HEK293T (cell line): ENCODE results near the gene MT2A.

Experiments
- CTCF ChIA-PET: fragments of 350-600 bp; formaldehyde crosslinking; extraction: SDS; loops from one replicate; lab custom pipeline; 2021; ENCODE audit warnings: antibody characterized with exemption, inconsistent platforms; lab: Yijun Ruan, JAX
- POLR2A ChIA-PET: fragments of 350-600 bp; formaldehyde crosslinking; extraction: SDS; loops from one replicate; lab custom pipeline; 2020; ENCODE audit warnings: antibody characterized with exemption, inconsistent platforms; lab: Yijun Ruan, JAX
- DNase-seq: peaks from one replicate; pipeline ENCODE4 v3.0.0; 2012; ENCODE audit warnings: mixed read lengths; ENCODE audit errors: extremely low spot score
- ARNT ChIP-seq: fragments of 450-650 bp; IDR thresholded peaks from 2 replicates; pipeline ENCODE4 v1.6.1; 2017; ENCODE audit warnings: mild to moderate bottlenecking
- BHLHE40 ChIP-seq: fragments of 450-650 bp; IDR thresholded peaks from 2 replicates; pipeline ENCODE4 v1.6.1; 2016; ENCODE audit warnings: mild to moderate bottlenecking, moderate library complexity, borderline replicate concordance
- CTBP1 ChIP-seq: fragments of 450-650 bp; IDR thresholded peaks from 2 replicates; pipeline ENCODE4 v1.6.1; 2016; ENCODE audit warnings: borderline replicate concordance
- ELF4 ChIP-seq: fragments of 450-650 bp; IDR thresholded peaks from 2 replicates; pipeline ENCODE4 v1.6.1; 2017; ENCODE audit warnings: antibody characterized with exemption
- FOXA1 ChIP-seq: fragments of 450-650 bp; IDR thresholded peaks from 2 replicates; pipeline ENCODE4 v1.6.1; 2016; ENCODE audit warnings: mild to moderate bottlenecking
- FOXK2 ChIP-seq: fragments of 450-650 bp; IDR thresholded peaks from 2 replicates; pipeline ENCODE4 v1.6.1; 2016; ENCODE audit warnings: mild to moderate bottlenecking
- FOXM1 ChIP-seq: fragments of 450-650 bp; IDR thresholded peaks from 2 replicates; pipeline ENCODE4 v1.6.1; 2017; ENCODE audit warnings: mild to moderate bottlenecking, borderline replicate concordance
- HDGF ChIP-seq: fragments of 450-650 bp; IDR thresholded peaks from 2 replicates; pipeline ENCODE4 v1.6.1; 2017; ENCODE audit warnings: antibody characterized with exemption, borderline replicate concordance
- L3MBTL2 ChIP-seq: fragments of 450-650 bp; conservative IDR thresholded peaks from 2 replicates; pipeline ENCODE4 v1.6.1; 2016; ENCODE audit warnings: mild to moderate bottlenecking
- LEF1 ChIP-seq: fragments of 450-650 bp; IDR thresholded peaks from 2 replicates; pipeline ENCODE4 v1.6.1; 2017; ENCODE audit warnings: mild to moderate bottlenecking, borderline replicate concordance
- NFRKB ChIP-seq: fragments of 450-650 bp; IDR thresholded peaks from 2 replicates; pipeline ENCODE4 v1.6.1; 2016; ENCODE audit warnings: mild to moderate bottlenecking, moderate library complexity
- SP1 ChIP-seq: fragments of 450-650 bp; IDR thresholded peaks from 2 replicates; pipeline ENCODE4 v1.6.1; 2017
- SUZ12 ChIP-seq: fragments of 450-650 bp; IDR thresholded peaks from 2 replicates; pipeline ENCODE4 v1.6.1; 2016; ENCODE audit warnings: mild to moderate bottlenecking
- TARDBP ChIP-seq: fragments of 450-650 bp; IDR thresholded peaks from 2 replicates; pipeline ENCODE4 v1.6.1; 2016
- ZNF384 ChIP-seq: fragments of 450-650 bp; IDR thresholded peaks from 2 replicates; pipeline ENCODE4 v1.6.1; 2016
- TF ChIP-seq, protein P1 (sequence below): fragments of 450-650 bp; IDR thresholded peaks from 2 replicates; pipeline ENCODE4 v1.6.1; 2016

MT2A gene

DNA sequence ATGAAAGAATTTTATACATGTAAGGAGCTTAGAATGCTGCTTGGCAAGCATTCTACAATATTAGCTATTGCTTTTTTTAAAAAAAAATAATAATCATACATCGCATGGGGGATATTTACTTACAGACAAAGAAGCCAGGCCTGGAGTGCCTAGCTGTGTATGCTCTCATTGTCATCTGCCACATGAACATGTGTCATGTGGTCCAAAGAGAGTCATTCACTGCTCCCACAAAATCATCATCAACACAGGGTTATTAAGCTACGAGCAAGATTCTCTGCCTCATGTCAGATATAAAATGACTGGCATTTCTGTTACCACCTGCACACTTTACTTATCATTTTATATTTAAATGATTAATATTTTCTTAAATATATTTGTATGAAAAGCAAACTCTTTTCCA is 15.3 kb downstream of the MT2A start:
- POLR2A ChIA-PET = interaction anchor here (1.4 kb wide), 1 partner anchor 15 kb away, joined by 6 read pairs; the partner anchor contains the start of gene MT2A
- no peak for TF ChIP-seq TARDBP
- no peak for TF ChIP-seq ARNT
- TF ChIP-seq, protein P1, sequence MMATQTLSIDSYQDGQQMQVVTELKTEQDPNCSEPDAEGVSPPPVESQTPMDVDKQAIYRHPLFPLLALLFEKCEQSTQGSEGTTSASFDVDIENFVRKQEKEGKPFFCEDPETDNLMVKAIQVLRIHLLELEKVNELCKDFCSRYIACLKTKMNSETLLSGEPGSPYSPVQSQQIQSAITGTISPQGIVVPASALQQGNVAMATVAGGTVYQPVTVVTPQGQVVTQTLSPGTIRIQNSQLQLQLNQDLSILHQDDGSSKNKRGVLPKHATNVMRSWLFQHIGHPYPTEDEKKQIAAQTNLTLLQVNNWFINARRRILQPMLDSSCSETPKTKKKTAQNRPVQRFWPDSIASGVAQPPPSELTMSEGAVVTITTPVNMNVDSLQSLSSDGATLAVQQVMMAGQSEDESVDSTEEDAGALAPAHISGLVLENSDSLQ = no peak
- TF ChIP-seq ELF4 = no peak
- no peak for TF ChIP-seq FOXA1
- CTCF ChIA-PET = interaction anchor here (1.4 kb wide), 1 partner anchor 23 kb away, joined by 5 read pairs; no protein-coding TSS in a partner anchor

DNA sequence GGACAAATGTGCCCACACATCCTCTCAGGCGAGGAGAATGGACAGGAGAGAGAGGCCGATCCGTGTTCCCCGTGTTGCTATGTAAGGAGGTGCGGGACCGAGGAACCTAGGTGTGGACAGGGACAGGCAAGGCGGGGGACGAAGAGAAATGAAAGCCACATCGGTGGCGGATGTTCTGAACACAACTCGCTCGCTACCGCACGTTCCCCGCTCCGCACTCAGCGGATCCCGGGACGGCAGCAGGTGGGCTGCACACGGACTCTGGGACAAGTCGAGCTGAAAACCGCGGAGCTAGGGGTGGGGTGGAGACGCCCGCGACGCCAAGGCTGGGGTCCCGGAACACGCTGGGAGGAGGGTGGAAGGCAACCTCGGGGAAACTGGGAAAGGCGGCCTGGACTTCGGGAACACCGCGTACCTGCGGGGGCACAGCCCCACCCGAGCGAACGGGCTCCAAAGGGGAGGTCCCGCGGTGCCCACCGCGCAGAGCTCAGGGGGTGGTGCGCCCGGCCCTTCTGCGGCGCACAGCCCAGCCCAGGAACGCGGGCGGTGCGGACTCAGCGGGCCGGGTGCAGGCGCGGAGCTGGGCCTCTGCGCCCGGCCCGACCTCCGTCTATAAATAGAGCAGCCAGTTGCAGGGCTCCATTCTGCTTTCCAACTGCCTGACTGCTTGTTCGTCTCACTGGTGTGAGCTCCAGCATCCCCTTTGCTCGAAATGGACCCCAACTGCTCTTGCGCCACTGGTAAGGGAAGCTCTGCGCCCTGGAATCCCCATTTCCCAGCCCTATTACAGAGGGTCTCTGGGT is 17.0 kb downstream of the MT2A start, which contains the start of gene MT1E:
Gene MT1E, plus strand, starts transcription at position 642 of the 803 bp plus-strand sequence. Its CDS starts 71 bp downstream, at position 713.
- POLR2A ChIA-PET = no interaction called here
- TF ChIP-seq, protein P1 = no peak
- TF ChIP-seq FOXM1 = no peak
- TF ChIP-seq ARNT = no peak
- TF ChIP-seq FOXA1 = no peak
- TF ChIP-seq BHLHE40 = no peak
- TF ChIP-seq NFRKB = no peak
- TF ChIP-seq LEF1 = no peak
- no peak for TF ChIP-seq SUZ12
- DNase-seq = no peak
- CTCF ChIA-PET = interaction anchor here (0.7 kb wide), 1 partner anchor 19 kb away, joined by 3 read pairs; no protein-coding TSS in a partner anchor

More for the DNA sequence above, 15.3 kb downstream of the MT2A start:
- DNase-seq = no peak

GRCh38 chr16:56625943-56626654 is 17.7 kb downstream of the MT2A start:
- TF ChIP-seq ARNT (no peak), FOXA1 (no peak), FOXM1 (no peak), CTBP1 (no peak), ZNF384 (no peak), TARDBP (no peak), SUZ12 (no peak), SP1 (no peak)
- CTCF ChIA-PET = interaction anchor here (0.7 kb wide), 1 partner anchor 20 kb away, joined by 3 read pairs; no protein-coding TSS in a partner anchor
- DNase-seq = no peak
- POLR2A ChIA-PET = no interaction called here

DNA sequence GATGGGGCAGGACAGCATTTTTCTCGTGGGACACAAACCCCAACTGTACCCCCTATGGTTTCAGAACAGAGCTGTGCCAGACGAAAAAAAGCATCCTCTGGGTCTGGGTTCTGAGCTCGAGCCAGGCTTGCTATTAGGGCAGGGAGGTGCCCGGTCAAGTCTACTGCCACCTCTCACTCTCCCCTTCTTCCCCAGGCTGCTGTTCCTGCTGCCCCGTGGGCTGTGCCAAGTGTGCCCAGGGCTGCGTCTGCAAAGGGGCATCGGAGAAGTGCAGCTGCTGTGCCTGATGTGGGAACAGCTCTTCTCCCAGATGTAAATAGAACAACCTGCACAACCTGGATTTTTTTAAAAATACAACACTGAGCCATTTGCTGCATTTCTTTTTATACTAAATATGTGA is 18.3 kb downstream of the MT2A start:
- ChIA-PET CTCF (no interaction called here), POLR2A (no interaction called here)
- no peak for DNase-seq
- TF ChIP-seq FOXA1 = no peak
- no peak for TF ChIP-seq ZNF384
- TF ChIP-seq LEF1 = no peak
- no peak for TF ChIP-seq ARNT
- TF ChIP-seq FOXM1 = no peak
- TF ChIP-seq HDGF = no peak
- no peak for TF ChIP-seq TARDBP
- no peak for TF ChIP-seq FOXK2

- ChIA-PET POLR2A (no interaction called here), CTCF (no interaction called here)
- no peak for DNase-seq
Observed at GRCh38 chr16:56628486-56629350, 20.3 kb downstream of the MT2A start.

GRCh38 chr16:56629531-56629930 is 21.1 kb downstream of the MT2A start:
- ChIA-PET POLR2A (no interaction called here), CTCF (interaction anchor here (1.2 kb wide), 1 partner anchor 25 kb away, joined by 3 read pairs; no protein-coding TSS in a partner anchor)
- no peak for TF ChIP-seq ELF4
- no peak for TF ChIP-seq HDGF
- TF ChIP-seq L3MBTL2 = no peak
- TF ChIP-seq, protein P1 = no peak
- no peak for TF ChIP-seq ARNT
- no peak for TF ChIP-seq CTBP1
- no peak for TF ChIP-seq TARDBP
- TF ChIP-seq FOXA1 = no peak
- TF ChIP-seq SP1 = no peak
- TF ChIP-seq BHLHE40 = no peak
- TF ChIP-seq SUZ12 = no peak
- DNase-seq = no peak

More at GRCh38 chr16:56628486-56629350, 20.3 kb downstream of the MT2A start:
- TF ChIP-seq ARNT (no peak), SUZ12 (no peak), ZNF384 (no peak), BHLHE40 (no peak), FOXK2 (no peak), HDGF (no peak), SP1 (no peak), FOXA1 (no peak), NFRKB (no peak), FOXM1 (no peak)
